ENCODE measurements around the gene AOPEP.

GRCh38 chr9:94879230-94879629, 152.7 kb downstream of the AOPEP start:
- TF ChIP-seq CTCF (IDR thresholded peaks at IDR 0.05) (no peak), POLR2A (IDR thresholded peaks at IDR 0.05) (no peak)
